ENCODE measurements around the gene NRG3. TPM values are rescaled to one million over a fixed set of nuclear protein-coding genes. Genes with fewer than 3 reads are reported as not detected.

NRG3 gene
- total RNA-seq, 1 donor from 2014 or later, result 32.2 TPM

GRCh38 chr10:82591421-82591820 is 716.4 kb downstream of the NRG3 start:
- Mint-ChIP-seq H3K4me1 (ENCODE audit: low read depth) (peaks cover 18% of the 10 kb centered on the region), H3K36me3 (ENCODE audit: insufficient read depth) (no peaks in the 10 kb centered on the region), H3K9me3 (ENCODE audit: low read depth) (no peaks in the 10 kb centered on the region), H3K4me3 (ENCODE audit: low read depth) (no peak overlapping the region), H3K27ac (no peak overlapping the region), H3K27me3 (no peaks in the 10 kb centered on the region)
- DNase-seq (ENCODE audit: low spot score, unreplicated experiment), result no peak
- no peak for TF ChIP-seq CTCF (IDR thresholded peaks at IDR 0.05; ENCODE audit: unreplicated experiment)

- H3K27ac Mint-ChIP-seq, result no peak overlapping the region
- TF ChIP-seq CTCF (IDR thresholded peaks at IDR 0.05; ENCODE audit: unreplicated experiment), result no peak
- H3K36me3 Mint-ChIP-seq (ENCODE audit: insufficient read depth), result no peaks in the 10 kb centered on the region
- H3K27me3 Mint-ChIP-seq, result no peaks in the 10 kb centered on the region
- no peaks in the 10 kb centered on the region for H3K9me3 Mint-ChIP-seq (ENCODE audit: low read depth)
- DNase-seq (ENCODE audit: low spot score, unreplicated experiment), result no peak
- no peak overlapping the region for H3K4me3 Mint-ChIP-seq (ENCODE audit: low read depth)
- peaks cover 8% of the 10 kb centered on the region for H3K4me1 Mint-ChIP-seq (ENCODE audit: low read depth)
These were observed 722.8 kb downstream of the NRG3 start for GRCh38 chr10:82597840-82598239.

- no peak overlapping the region for H3K27ac Mint-ChIP-seq
- no peak overlapping the region for H3K4me3 Mint-ChIP-seq (ENCODE audit: low read depth)
- peaks cover 3% of the 10 kb centered on the region for H3K36me3 Mint-ChIP-seq (ENCODE audit: insufficient read depth)
- peaks cover 9% of the 10 kb centered on the region for H3K9me3 Mint-ChIP-seq (ENCODE audit: low read depth)
- peaks cover 8% of the 10 kb centered on the region for H3K4me1 Mint-ChIP-seq (ENCODE audit: low read depth)
- no peak for TF ChIP-seq CTCF (IDR thresholded peaks at IDR 0.05; ENCODE audit: unreplicated experiment)
- DNase-seq (ENCODE audit: low spot score, unreplicated experiment), result no peak
- no peaks in the 10 kb centered on the region for H3K27me3 Mint-ChIP-seq
These were observed 734.9 kb downstream of the NRG3 start for GRCh38 chr10:82609845-82610244.

- DNase-seq (ENCODE audit: low spot score, unreplicated experiment), result no peak
- no peaks in the 10 kb centered on the region for H3K27me3 Mint-ChIP-seq
- H3K9me3 Mint-ChIP-seq (ENCODE audit: low read depth), result no peaks in the 10 kb centered on the region
- TF ChIP-seq CTCF (IDR thresholded peaks at IDR 0.05; ENCODE audit: unreplicated experiment), result no peak
- no peak overlapping the region for H3K27ac Mint-ChIP-seq
- no peaks in the 10 kb centered on the region for H3K36me3 Mint-ChIP-seq (ENCODE audit: insufficient read depth)
- H3K4me3 Mint-ChIP-seq (ENCODE audit: low read depth), result no peak overlapping the region
- no peaks in the 10 kb centered on the region for H3K4me1 Mint-ChIP-seq (ENCODE audit: low read depth)
These were observed 743.0 kb downstream of the NRG3 start for GRCh38 chr10:82618007-82618406.

GRCh38 chr10:82621680-82622079 is 746.7 kb downstream of the NRG3 start:
- no peaks in the 10 kb centered on the region for H3K27me3 Mint-ChIP-seq
- no peak for TF ChIP-seq CTCF (IDR thresholded peaks at IDR 0.05; ENCODE audit: unreplicated experiment)

More at GRCh38 chr10:82621680-82622079, 746.7 kb downstream of the NRG3 start:
- Mint-ChIP-seq H3K4me3 (ENCODE audit: low read depth) (no peak overlapping the region), H3K36me3 (ENCODE audit: insufficient read depth) (no peaks in the 10 kb centered on the region), H3K27ac (no peak overlapping the region), H3K4me1 (ENCODE audit: low read depth) (no peaks in the 10 kb centered on the region), H3K9me3 (ENCODE audit: low read depth) (no peaks in the 10 kb centered on the region)
- no peak for DNase-seq (ENCODE audit: low spot score, unreplicated experiment)
